ENCODE results near the gene SIGLEC10.
"Not testable (repeated sequence)": the region's sequence is repeated elsewhere in the genome, so short reads cannot be mapped to it uniquely, and the experiment has no call there.

SIGLEC10 gene

DNA sequence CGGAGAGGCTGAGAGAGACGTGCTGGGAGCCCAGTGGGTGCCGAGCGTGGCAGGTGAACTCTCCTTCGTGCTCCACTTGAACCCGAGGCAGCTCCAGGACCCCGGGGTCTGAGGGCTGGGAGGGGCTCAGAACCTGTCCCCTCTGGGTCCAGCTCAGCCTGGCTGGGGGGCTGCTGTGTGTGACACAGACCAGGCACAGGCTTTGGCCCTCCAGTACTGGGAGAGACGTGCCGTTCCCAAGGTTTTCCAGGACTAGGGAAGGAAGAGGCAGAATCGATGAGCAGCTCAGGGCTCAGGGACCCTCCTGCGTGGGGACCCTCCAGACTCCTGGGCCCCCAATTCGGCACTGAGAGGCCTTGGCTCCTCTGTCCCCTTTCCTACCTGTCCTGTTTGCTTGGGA, 2.3 kb downstream of the SIGLEC10 start:
- ChIA-PET POLR2A (no interaction called here), CTCF (no interaction called here)
- no peak overlapping the region for H3K4me3 ChIP-seq (ENCODE audit: low read depth, low read length)
- TF ChIP-seq, protein P1, sequence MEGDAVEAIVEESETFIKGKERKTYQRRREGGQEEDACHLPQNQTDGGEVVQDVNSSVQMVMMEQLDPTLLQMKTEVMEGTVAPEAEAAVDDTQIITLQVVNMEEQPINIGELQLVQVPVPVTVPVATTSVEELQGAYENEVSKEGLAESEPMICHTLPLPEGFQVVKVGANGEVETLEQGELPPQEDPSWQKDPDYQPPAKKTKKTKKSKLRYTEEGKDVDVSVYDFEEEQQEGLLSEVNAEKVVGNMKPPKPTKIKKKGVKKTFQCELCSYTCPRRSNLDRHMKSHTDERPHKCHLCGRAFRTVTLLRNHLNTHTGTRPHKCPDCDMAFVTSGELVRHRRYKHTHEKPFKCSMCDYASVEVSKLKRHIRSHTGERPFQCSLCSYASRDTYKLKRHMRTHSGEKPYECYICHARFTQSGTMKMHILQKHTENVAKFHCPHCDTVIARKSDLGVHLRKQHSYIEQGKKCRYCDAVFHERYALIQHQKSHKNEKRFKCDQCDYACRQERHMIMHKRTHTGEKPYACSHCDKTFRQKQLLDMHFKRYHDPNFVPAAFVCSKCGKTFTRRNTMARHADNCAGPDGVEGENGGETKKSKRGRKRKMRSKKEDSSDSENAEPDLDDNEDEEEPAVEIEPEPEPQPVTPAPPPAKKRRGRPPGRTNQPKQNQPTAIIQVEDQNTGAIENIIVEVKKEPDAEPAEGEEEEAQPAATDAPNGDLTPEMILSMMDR (IDR thresholded peaks at IDR 0.05; ENCODE audit: insufficient read depth, low read length, missing control alignments) = no peak
- DNase-seq (ENCODE audit: low read depth, low spot score) = no peak

DNA sequence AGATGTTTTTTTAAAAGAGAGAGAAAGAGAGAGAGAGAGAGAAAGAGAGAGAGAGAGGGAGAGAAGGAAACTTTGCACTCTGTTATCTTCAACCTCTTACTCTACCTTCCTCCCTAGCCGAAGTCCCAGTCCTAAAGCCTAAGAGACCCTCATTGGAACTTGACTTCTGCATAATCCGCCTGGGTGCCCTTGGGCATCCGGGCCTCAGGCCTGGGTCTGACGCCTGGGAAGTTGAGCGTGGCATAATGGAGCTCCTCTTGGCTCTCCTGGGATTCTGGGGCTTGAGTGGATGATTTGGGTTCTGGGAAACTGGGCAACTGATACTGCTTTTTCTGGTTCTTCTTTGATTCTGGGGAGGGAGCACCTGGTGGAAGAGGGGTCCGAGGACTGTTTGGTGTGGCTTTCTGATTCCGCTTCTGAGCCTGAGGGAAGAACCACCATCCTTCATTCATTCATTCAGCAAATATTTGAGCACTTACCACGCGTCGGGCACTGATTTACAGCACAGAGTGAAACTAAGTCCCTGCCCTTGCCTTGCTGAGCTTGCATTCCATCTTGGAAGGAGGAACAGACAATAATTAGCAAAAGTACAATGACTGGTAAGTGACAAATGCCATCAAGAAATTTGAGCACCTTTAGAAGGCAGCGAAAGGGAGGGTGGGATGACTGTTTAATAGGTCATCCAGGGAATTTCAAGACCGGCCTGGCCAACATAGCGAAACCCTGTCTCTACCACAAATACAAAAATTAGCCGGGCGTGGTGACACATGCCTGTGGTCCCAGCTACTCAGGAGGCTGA, 6.3 kb downstream of the SIGLEC10 start:
- no peak overlapping the region for H3K4me3 ChIP-seq (ENCODE audit: low read depth, low read length)
- CTCF ChIA-PET = no interaction called here
- DNase-seq (ENCODE audit: low read depth, low spot score) = no peak
- POLR2A ChIA-PET = no interaction called here
- TF ChIP-seq, protein P1 (IDR thresholded peaks at IDR 0.05; ENCODE audit: insufficient read depth, low read length, missing control alignments) = no peak

DNA sequence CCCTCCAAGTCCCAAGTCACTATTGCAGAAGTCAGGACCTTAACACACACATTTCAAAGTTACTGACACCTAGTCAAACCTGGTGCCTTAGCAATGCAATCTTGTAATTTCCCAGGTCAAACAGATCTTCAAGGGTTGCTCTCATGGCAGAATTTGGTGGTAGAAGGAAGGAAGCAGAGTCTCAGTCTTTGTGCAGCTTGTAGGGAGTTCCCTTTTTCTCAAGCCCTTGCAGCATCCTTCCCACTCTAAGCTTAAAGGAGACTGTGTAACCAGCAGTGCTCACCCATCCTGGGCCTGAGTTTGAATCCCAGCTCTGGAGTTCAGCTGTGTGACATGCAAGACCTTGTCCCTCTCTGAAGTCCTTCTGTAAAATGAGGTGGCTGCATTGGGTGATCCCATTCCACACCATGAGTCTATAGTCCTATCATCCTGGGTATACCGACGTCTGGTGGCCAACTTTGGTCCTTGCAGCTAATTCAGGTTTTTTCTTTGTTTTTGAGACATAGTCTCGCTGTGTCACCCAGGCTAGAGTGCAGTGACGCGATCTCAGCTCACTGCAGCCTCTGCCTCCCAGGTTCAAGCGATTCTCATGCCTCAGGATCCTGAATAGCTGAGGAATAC, 9.8 kb downstream of the SIGLEC10 start:
- CTCF ChIA-PET = interaction anchor here (0.7 to 1.3 kb wide), 4 partner anchors 9 to 69 kb away, joined by 3 to 10 read pairs (median 5); no protein-coding TSS in a partner anchor

DNA sequence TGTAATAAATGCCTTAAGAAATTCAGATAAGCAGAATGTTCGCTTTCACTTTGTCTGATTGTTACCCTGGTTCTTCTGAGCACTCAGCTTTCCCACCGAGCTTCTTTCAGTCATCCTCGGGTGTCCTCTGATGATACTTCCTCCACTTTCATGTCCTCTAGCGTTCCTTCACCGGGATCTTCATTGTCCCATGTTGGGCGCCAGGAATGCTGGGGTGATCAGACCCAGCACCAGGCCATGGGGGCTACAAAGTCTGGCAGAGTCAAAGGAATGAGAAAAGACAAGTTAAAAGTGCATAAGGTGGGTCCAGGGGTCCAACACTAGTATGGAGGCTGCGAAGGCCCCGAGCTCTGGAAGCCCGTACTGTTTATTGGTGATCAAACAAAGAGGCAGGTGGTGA, 15.3 kb downstream of the SIGLEC10 start:
- POLR2A ChIA-PET = no interaction called here
- DNase-seq (ENCODE audit: low read depth, low spot score) = no peak
- TF ChIP-seq, protein P1 (IDR thresholded peaks at IDR 0.05; ENCODE audit: insufficient read depth, low read length, missing control alignments) = no peak
- H3K4me3 ChIP-seq (ENCODE audit: low read depth, low read length) = no peak overlapping the region
- CTCF ChIA-PET = no interaction called here

More for the DNA sequence above, 9.8 kb downstream of the SIGLEC10 start:
- H3K4me3 ChIP-seq (ENCODE audit: low read depth, low read length) = no peak overlapping the region
- POLR2A ChIA-PET = no interaction called here
- TF ChIP-seq, protein P1 (IDR thresholded peaks at IDR 0.05; ENCODE audit: insufficient read depth, low read length, missing control alignments) = peak; percentile 14
- no peak for DNase-seq (ENCODE audit: low read depth, low spot score)

DNA sequence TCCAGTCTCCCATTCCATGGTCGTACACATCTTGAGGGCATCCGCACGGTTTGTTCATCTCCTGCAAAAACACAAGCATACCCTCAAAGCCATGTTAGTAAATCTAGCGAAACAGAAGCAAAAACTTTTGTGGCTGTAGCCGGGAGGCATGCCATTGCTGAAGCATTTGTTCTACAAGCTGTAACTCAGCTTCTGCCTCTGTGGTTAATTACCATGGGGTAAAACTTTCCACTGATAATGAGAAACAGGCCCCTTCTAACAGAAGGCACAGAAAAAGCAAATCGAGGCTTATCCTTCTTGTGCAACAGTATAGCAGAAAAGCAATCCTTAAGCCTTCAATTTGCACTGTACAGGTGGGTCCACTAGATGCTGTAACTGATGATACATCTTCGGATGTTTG, 17.5 kb downstream of the SIGLEC10 start:
- CTCF ChIA-PET = interaction anchor here (0.9 to 4.4 kb wide), 5 partner anchors 8 to 262 kb away, joined by 3 to 26 read pairs (median 3); partner anchors contain the start of gene SIGLEC10
- DNase-seq (ENCODE audit: low read depth, low spot score); H3K4me3 ChIP-seq (ENCODE audit: low read depth, low read length); POLR2A ChIA-PET: not testable (repeated sequence)

DNA sequence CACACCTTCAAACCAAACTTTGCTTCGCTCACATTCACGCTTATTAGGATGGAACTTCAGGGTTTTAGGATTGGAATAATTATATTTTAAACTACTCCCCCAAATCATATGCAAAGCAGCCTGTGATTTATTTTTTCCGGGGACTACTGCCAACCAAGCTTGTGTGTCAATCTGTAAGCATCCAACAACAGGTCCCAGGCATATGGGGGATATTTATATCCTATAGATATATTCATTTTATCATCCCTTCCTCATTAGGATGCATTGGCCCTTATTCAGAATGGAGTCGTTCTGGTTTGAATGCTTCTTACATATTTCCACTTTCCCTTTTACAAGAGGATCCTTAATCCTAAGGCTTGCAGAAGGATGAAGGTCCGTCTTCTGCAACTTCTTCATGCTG, 18.2 kb downstream of the SIGLEC10 start:
- DNase-seq (ENCODE audit: low read depth, low spot score) = no peak
- H3K4me3 ChIP-seq (ENCODE audit: low read depth, low read length) = no peak overlapping the region
- TF ChIP-seq, protein P1 (IDR thresholded peaks at IDR 0.05; ENCODE audit: insufficient read depth, low read length, missing control alignments) = no peak
- POLR2A ChIA-PET = no interaction called here
- CTCF ChIA-PET = interaction anchor here (0.9 to 4.4 kb wide), 5 partner anchors 8 to 262 kb away, joined by 3 to 26 read pairs (median 8); no protein-coding TSS in a partner anchor

Data from AG04449 (cell line).